Stimulated activated CD4-positive, alpha-beta T cell treated with anti-CD3 and anti-CD28 coated beads, TNF-alpha, amount 100 ng/mL, for 4 hours (primary cell): ENCODE measurements around the gene JUP.

Experiments
- DNase-seq, 3 experiments: peaks; one replicate each; pipeline ENCODE4 v3.0.0-alpha.2; 2020; ENCODE audit warnings: low read depth in 3 of 3

JUP gene

GRCh38 chr17:41723801-41724475, 62.6 kb downstream of the JUP start:
- DNase-seq = no peak

DNA sequence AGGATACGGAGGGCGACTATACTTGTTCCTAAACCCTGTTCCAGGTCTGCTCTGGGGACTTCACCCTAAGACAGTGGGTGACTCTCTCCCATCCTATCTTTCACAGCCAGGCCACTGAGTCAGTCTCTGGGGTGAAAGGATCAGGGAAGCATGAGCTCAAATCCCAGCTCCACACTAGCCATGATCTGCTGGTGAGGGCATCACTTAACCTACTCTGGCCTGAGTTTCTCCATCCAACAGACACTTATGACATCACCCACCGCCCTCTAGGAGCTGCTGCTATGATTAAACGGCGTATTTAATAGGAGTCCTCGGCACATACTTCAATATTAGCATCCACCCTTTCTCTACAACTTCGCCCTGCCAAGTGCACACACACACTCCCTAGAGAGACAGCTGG, 64.3 kb downstream of the JUP start:
- DNase-seq = no peak

DNA sequence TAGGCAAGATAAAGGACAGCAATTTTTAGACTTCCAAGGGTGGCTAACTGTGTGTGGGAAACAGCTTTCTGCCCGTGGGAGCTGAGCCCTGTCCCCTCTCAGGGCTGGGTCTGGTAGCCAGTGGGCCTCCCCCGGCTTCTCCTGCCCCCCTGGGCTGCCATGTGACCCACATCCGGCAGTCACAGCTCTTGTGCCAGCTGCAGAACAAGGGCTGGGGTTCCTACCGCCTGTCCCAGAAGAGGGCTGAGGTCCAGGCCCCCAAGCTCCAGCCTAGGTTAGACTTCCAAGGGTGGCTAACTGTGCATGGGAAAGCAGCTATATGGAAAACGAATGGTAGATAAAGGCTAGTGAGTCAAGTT, 68.2 kb downstream of the JUP start:
- DNase-seq = no peak

DNA sequence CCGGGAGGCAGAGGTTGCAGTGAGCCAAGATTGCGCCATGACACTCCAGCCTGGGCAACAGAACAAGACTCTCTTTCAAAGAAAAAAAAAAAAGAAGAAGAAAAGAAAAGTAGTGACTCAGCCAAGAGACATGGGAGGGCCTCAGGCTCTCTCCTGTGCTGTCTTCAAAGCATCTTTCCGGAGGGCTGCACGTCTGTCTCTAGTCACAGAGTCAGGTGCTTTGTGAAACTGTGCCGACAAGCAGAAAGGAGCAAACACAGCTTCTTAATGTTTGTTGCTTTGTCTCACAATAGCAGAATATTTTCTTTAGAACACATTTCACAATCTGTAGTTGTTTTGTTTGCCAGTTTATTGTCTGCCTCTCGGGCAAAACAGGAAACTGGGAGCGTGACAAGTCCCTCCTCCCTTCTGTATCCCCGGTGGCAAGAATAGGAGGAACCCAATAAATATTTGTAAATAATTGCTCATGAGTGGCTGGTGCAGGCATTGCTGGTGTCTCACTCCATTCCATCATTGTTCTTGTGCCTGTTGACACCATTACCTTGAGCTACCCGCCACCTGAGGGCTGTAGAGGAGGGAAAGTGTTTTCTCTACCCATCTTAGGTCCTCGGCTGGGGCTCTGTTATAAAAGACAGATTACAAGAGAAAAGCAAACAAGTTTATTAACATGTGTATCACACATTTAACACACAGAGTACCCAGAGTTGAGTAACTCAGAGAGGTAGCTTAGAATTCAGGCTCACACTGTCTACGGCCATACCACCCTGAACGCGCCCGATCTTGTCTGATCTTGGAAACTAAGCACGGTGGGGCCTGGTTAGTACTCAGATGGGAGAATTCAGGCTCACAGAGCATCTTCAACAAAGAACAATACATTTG, 68.9 kb downstream of the JUP start:
- no peak for DNase-seq

GRCh38 chr17:41711669-41712400, 74.7 kb downstream of the JUP start, which contains the start of gene GAST:
GAST (plus strand) TSS chr17:41712331; CDS start chr17:41715437, 3,106 bp downstream.
- DNase-seq = no peak

GRCh38 chr17:41710472-41711090, 75.9 kb downstream of the JUP start:
- DNase-seq = no peak

DNA sequence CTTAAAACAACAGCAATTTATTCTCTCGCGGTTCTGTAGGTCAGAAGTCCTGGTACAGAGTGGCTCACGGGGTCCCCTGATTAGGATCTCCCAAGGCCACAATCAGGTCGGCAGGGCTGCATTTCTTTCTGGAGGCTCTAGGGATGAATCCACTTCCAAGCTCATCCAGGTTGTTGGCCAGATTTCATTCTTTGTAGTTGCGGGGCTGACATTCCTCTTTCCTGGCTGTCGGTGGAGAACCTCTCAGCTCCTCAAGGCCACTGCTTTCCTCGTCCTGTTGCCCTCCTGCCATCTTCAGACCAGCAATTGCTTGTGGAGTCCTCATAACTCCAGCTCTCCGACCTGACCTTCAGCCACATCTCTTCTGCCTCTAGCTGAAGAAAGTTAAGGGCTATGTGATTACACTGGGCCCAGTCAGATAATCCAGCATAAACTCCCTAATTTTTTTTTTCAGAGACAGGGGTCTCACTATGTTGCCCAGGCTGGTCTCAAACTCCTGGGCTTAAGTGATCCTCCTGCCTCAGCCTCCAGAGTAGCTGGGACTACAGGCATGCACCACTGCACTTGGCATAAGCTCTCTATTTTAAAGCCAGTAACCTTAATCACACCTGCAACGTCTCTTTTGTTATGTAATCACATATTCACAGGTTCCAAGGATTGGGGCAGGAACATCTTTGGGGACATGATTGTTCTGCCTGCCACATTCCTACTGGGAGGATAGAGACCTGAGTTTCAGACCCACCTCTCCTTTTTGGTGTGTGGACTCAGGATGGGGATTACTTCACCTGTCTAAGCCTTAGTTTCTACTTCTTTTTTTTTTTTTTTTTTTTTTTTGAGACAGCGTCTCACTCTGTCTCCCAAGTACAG, 78.5 kb downstream of the JUP start:
- DNase-seq = no peak

- DNase-seq = no peak
Measured at GRCh38 chr17:41705271-41705991, 81.1 kb downstream of the JUP start.
